ENCODE measurements around the gene GYPA.
"Not testable (repeated sequence)": the region's sequence is repeated elsewhere in the genome, so short reads cannot be mapped to it uniquely, and the experiment has no call there.

DNA sequence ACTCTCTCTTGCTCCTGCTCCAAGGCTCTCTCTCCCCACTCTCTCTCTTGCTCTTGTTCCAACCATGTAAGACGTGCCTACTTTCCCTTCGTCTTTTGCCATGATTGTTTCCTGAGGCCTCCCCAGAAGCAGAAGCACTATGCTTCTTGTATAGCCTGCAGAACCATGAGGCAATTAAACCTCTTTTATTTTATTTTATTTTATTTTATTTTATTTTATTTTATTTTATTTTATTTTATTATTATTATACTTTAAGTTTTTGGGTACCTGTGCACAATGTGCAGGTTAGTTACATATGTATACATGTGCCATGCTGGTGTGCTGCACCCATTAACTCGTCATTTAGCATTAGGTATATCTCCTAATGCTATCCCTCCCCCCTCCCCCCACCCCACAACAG is 17.2 kb downstream of the GYPA start:
- TF ChIP-seq, protein P1, sequence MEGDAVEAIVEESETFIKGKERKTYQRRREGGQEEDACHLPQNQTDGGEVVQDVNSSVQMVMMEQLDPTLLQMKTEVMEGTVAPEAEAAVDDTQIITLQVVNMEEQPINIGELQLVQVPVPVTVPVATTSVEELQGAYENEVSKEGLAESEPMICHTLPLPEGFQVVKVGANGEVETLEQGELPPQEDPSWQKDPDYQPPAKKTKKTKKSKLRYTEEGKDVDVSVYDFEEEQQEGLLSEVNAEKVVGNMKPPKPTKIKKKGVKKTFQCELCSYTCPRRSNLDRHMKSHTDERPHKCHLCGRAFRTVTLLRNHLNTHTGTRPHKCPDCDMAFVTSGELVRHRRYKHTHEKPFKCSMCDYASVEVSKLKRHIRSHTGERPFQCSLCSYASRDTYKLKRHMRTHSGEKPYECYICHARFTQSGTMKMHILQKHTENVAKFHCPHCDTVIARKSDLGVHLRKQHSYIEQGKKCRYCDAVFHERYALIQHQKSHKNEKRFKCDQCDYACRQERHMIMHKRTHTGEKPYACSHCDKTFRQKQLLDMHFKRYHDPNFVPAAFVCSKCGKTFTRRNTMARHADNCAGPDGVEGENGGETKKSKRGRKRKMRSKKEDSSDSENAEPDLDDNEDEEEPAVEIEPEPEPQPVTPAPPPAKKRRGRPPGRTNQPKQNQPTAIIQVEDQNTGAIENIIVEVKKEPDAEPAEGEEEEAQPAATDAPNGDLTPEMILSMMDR (IDR thresholded peaks at IDR 0.05): not testable (repeated sequence)
- not testable (repeated sequence) for TF ChIP-seq POLR2A, POLR2AphosphoS5 (IDR thresholded peaks at IDR 0.05)
